Neural cell (in vitro differentiated cells): Measurements from ENCODE around the gene HVCN1.
A peak's percentile ranks its signal among the peaks of the same experiment; 100 is the strongest.

Experiments used
- CTCF ChIP-seq: fragments of 450-650 bp; IDR thresholded peaks from 2 replicates; pipeline ENCODE4 v1.5.1; 2014; ENCODE audit warnings: antibody characterized with exemption, mild to moderate bottlenecking, moderate library complexity; ENCODE audit not compliant: poor library complexity, severe bottlenecking
- EP300 ChIP-seq: fragments of 450-650 bp; conservative IDR thresholded peaks from 2 replicates; pipeline ENCODE4 v1.6.1; 2014; ENCODE audit warnings: antibody characterized with exemption, mild to moderate bottlenecking, moderate library complexity; ENCODE audit not compliant: poor library complexity, severe bottlenecking
- EZH2 ChIP-seq: fragments of 200-600, 300-800 bp; shearing (Covaris generic), sonication (generic); IDR thresholded peaks from 2 replicates; pipeline ENCODE4 v1.6.1; 2014; ENCODE audit warnings: antibody characterized with exemption, low read length, borderline replicate concordance, mild to moderate bottlenecking; ENCODE audit not compliant: insufficient read depth, poor library complexity, severe bottlenecking

GRCh38 chr12:110698171-110698902 is 9.4 kb upstream of the HVCN1 start:
- TF ChIP-seq CTCF, result peak; percentile 42
- no peak for TF ChIP-seq EZH2
- no peak for TF ChIP-seq EP300
